GM12878 (cell line): Measurements from ENCODE around the gene CD151. TPM values are rescaled to one million over a fixed set of nuclear protein-coding genes. Genes with fewer than 3 reads are reported as not detected.

Experiments used
- ATAC-seq: fragments of 200-7000 bp; cut with Tn5 transposase; 3 replicates; pipeline ENCODE4 v1.9.1; 2020; ENCODE audit warnings: mild to moderate bottlenecking, moderate library complexity
- BruUV-seq: library from RNA; stranded (reverse); fragments of 400-500 nt; replicated peaks from 2 replicates; lab custom pipeline; 2021; lab: Mats Ljungman, UMichigan
- CTCF ChIA-PET: fragments of 300-600 bp; sonication (Branson Sonifier 250); formaldehyde crosslinking; extraction: SDS; loops from one replicate; lab custom pipeline; 2021; ENCODE audit warnings: inconsistent platforms; lab: Yijun Ruan, JAX
- POLR2A ChIA-PET: fragments of 350-600 bp; formaldehyde crosslinking; extraction: SDS; loops from one replicate; lab custom pipeline; 2021; ENCODE audit warnings: inconsistent platforms; lab: Charles Lee
- RAD21 ChIA-PET: fragments of 300-600 bp; sonication (Branson Sonifier 250); formaldehyde crosslinking; loops from one replicate; lab custom pipeline; 2023; ENCODE audit warnings: antibody characterized with exemption; ENCODE audit not compliant: unreplicated experiment; lab: Charles Lee
- SMC1A ChIA-PET: fragments of 300-600 bp; sonication (Branson Sonifier 250); formaldehyde crosslinking; loops from one replicate; lab custom pipeline; 2023; ENCODE audit not compliant: unreplicated experiment, uncharacterized antibody; lab: Charles Lee
- DNase-seq: peaks from one replicate; pipeline ENCODE4 v3.0.0-alpha.2; 2011; ENCODE audit warnings: low read depth, low spot score
- FAIRE-seq: peaks from 3 replicates; lab custom pipeline; 2011; peaks lifted over from hg19 to GRCh38; lab: Jason Lieb, UNC
- H2AFZ ChIP-seq: 2 replicates; pipeline ENCODE4 v1.6.0; 2011; ENCODE audit warnings: low read depth, low read length, control low read depth; ENCODE audit not compliant: control insufficient read depth
- H3K27ac ChIP-seq: 2 replicates; pipeline ENCODE4 v1.5.1; 2011; ENCODE audit warnings: control low read depth; ENCODE audit not compliant: control insufficient read depth, insufficient read depth
- H3K27me3 ChIP-seq, 2 experiments: replicated peaks in 1 of 2; 2 replicates each; pipeline versions ENCODE4 v1.6.0 to v1.6.1; 2011; ENCODE audit warnings: low read length in 1 of 2; ENCODE audit not compliant: control insufficient read depth in 2 of 2, insufficient read depth in 2 of 2
- H3K36me3 ChIP-seq, 2 experiments: 2 replicates each; pipeline ENCODE4 v1.5.1; 2011; ENCODE audit warnings: low read length in 1 of 2; ENCODE audit not compliant: control insufficient read depth in 2 of 2, insufficient read depth in 2 of 2
- H3K4me1 ChIP-seq: 2 replicates; pipeline ENCODE4 v1.6.1; 2011; ENCODE audit warnings: mild to moderate bottlenecking, low read length, moderate library complexity, mixed read lengths; ENCODE audit not compliant: control insufficient read depth, insufficient read depth
- H3K4me2 ChIP-seq: 2 replicates; pipeline ENCODE4 v1.6.0; 2011; ENCODE audit warnings: control low read depth; ENCODE audit not compliant: control insufficient read depth, insufficient read depth
- H3K4me3 ChIP-seq: fragments of 200-600 bp; sonication (generic); 2 replicates; pipeline ENCODE4 v1.5.1; 2016
- H3K79me2 ChIP-seq: 2 replicates; pipeline ENCODE4 v1.6.0; 2011; ENCODE audit warnings: low read length; ENCODE audit not compliant: control insufficient read depth, insufficient read depth
- H3K9ac ChIP-seq: 2 replicates; pipeline ENCODE4 v1.8.0; 2011; ENCODE audit warnings: low read length, control low read depth, mixed read lengths; ENCODE audit not compliant: control insufficient read depth, insufficient read depth
- H3K9me3 ChIP-seq: replicated peaks from 3 replicates; pipeline ENCODE4 v1.5.1; 2011; ENCODE audit warnings: mild to moderate bottlenecking, low read length; ENCODE audit not compliant: control insufficient read depth, insufficient read depth
- H4K20me1 ChIP-seq: 2 replicates; pipeline ENCODE4 v1.6.0; 2011; ENCODE audit not compliant: control insufficient read depth, insufficient read depth
- EGR1 ChIP-seq, 2 experiments: IDR thresholded peaks; 1 replicate in 1 of 2; 2 replicates in 1 of 2; pipeline ENCODE4 v1.6.1; 2011 to 2012; ENCODE audit warnings: low read depth in 2 of 2, low read length in 2 of 2, borderline replicate concordance in 1 of 2, mild to moderate bottlenecking in 1 of 2, moderate library complexity in 1 of 2
- FOS ChIP-seq: IDR thresholded peaks from 3 replicates; pipeline ENCODE4 v1.6.1; 2011; ENCODE audit warnings: borderline replicate concordance; ENCODE audit not compliant: insufficient read length; ENCODE audit errors: extremely low read depth
- FOXM1 ChIP-seq: IDR thresholded peaks from 2 replicates; pipeline ENCODE4 v1.6.1; 2012; ENCODE audit warnings: low read depth, mild to moderate bottlenecking, inconsistent platforms, low read length, moderate library complexity
- HDGF ChIP-seq: fragments of 450-650 bp; IDR thresholded peaks from 2 replicates; pipeline ENCODE4 v1.6.1; 2016; ENCODE audit warnings: antibody characterized with exemption
- IKZF1 ChIP-seq: fragments of 450-650 bp; conservative IDR thresholded peaks from 2 replicates; pipeline ENCODE4 v1.6.1; 2017; ENCODE audit warnings: antibody characterized with exemption, mild to moderate bottlenecking
- LARP7 ChIP-seq: fragments of 450-650 bp; IDR thresholded peaks from 2 replicates; pipeline ENCODE4 v1.6.1; 2017; ENCODE audit warnings: mild to moderate bottlenecking
- NKRF ChIP-seq: fragments of 450-650 bp; conservative IDR thresholded peaks from 2 replicates; pipeline ENCODE4 v1.6.1; 2017; ENCODE audit warnings: mild to moderate bottlenecking, moderate library complexity
- NR2F1 ChIP-seq: fragments of 450-650 bp; conservative IDR thresholded peaks from 2 replicates; pipeline ENCODE4 v1.6.1; 2017; ENCODE audit warnings: mild to moderate bottlenecking
- POLR2A ChIP-seq: IDR thresholded peaks from 2 replicates; pipeline ENCODE4 v1.6.1; 2011; ENCODE audit warnings: low read depth, mild to moderate bottlenecking, low read length
- POLR2AphosphoS2 ChIP-seq: IDR thresholded peaks from 2 replicates; pipeline ENCODE4 v1.6.1; 2011; ENCODE audit warnings: low read depth, mild to moderate bottlenecking, low read length, improper control_type of control experiment, moderate library complexity
- PRDM15 ChIP-seq: fragments of 450-650 bp; formaldehyde crosslinking; IDR thresholded peaks from 2 replicates; pipeline ENCODE4 v1.4.0; 2020; ENCODE audit warnings: mild to moderate bottlenecking, moderate library complexity
- SMAD1 ChIP-seq: fragments of 450-650 bp; IDR thresholded peaks from 2 replicates; pipeline ENCODE4 v1.6.1; 2018; ENCODE audit warnings: mild to moderate bottlenecking, low read depth; ENCODE audit not compliant: partially characterized antibody
- SREBF2 ChIP-seq: IDR thresholded peaks from 2 replicates; pipeline ENCODE4 v1.6.1; 2012; ENCODE audit warnings: mild to moderate bottlenecking, low read length
- SRF ChIP-seq, 2 experiments: IDR thresholded peaks; 2 replicates each; pipeline ENCODE4 v1.6.1; 2011; ENCODE audit warnings: low read depth in 2 of 2, low read length in 2 of 2, mild to moderate bottlenecking in 1 of 2, moderate library complexity in 1 of 2
- YY1 ChIP-seq: IDR thresholded peaks from 2 replicates; pipeline ENCODE4 v1.6.1; 2011; ENCODE audit warnings: low read depth, mild to moderate bottlenecking, low read length
- ZBTB33 ChIP-seq: fragments of 450-650 bp; IDR thresholded peaks from 2 replicates; pipeline ENCODE4 v1.6.1; 2017; ENCODE audit warnings: mild to moderate bottlenecking
- ZNF384 ChIP-seq: IDR thresholded peaks from 2 replicates; pipeline ENCODE4 v1.6.1; 2012; ENCODE audit warnings: low read depth, mild to moderate bottlenecking, low read length, improper control_type of control experiment, borderline replicate concordance
- WGBS: methylation state at CpG from one replicate; pipeline ENCODE4 v1.1.6; 2016; ENCODE audit warnings: low lambda C conversion rate; ENCODE audit not compliant: insufficient replicate concordance, insufficient coverage; ENCODE audit errors: missing lambda C conversion rate; 5-methylcytosine and 5-hydroxymethylcytosine counted together
- in situ Hi-C: fragments of 300-500 bp; cut with MboI; formaldehyde crosslinking; loops from 9 replicates; pipeline ENCODE4 v1.14.3; 2018; ENCODE audit warnings: mixed read lengths
- intact Hi-C: fragments of 100-400 bp; cut with micrococcal nuclease; formaldehyde crosslinking; loops from one replicate; pipeline ENCODE4 v1.14.2; 2022; ENCODE audit not compliant: unreplicated experiment
- polyA plus RNA-seq, 11 experiments: library from polyadenylated mRNA; depleted of rRNA in 4 of 11; unstranded in 6 of 11; stranded (reverse) in 5 of 11; fragments of >200 nt; fragmentation: Nextera tagmentation in 4 of 11; fragmentation: Illumina TruSeq in 1 of 11; extraction: Ambion mirVana in 4 of 11; extraction: Trizol in 1 of 11; gene quantifications; 1 replicate in 1 of 11; 2 replicates in 10 of 11; pipeline versions ENCODE4 v1.2.1 to v1.2.3, GENCODE V29; 2011 to 2016; ENCODE audit warnings: inconsistent platforms in 2 of 11, missing spikeins in 2 of 11, low read depth in 1 of 11
- total RNA-seq, 4 experiments: library from RNA; depleted of rRNA in 3 of 4; stranded (reverse); fragments of >200 nt in 3 of 4; fragmentation: Illumina TruSeq in 1 of 4; extraction: Trizol in 1 of 4; gene quantifications; 2 replicates each; pipeline versions ENCODE4 v1.2.1 to v1.2.3, GENCODE V29; 2013 to 2021

Gene CD151
- total and polyA plus RNA-seq, 10 of the 15 experiments (the other 5 are each of a cell fraction or from before 2014, with no cell fraction given) = 0.52 to 41.7 (median 14.7) TPM

GRCh38 chr11:833114-833791 is 501 bp downstream of the CD151 start:
- Histone ChIP-seq H3K4me2 (peak overlapping the region; percentile 89), H3K79me2 (no peaks in the 10 kb centered on the region), H3K4me1 (peaks cover 33% of the 10 kb centered on the region), H2AFZ (peak overlapping the region; percentile 67), H4K20me1 (no peaks in the 10 kb centered on the region), H3K9ac (peak overlapping the region; percentile 44; the same call in 1 of the 2 replicates), H3K27ac (no peak overlapping the region), H3K9me3 (no peaks in the 10 kb centered on the region), H3K4me3 (peak overlapping the region; percentile 74), H3K36me3 (peaks cover 0 to 8% of the 10 kb centered on the region in 2 experiments; a peak in 2 of 4 replicates), H3K27me3 (no peaks in the 10 kb centered on the region; a peak in 3 of 4 replicates)
- intact Hi-C loops (no loop called here), in situ Hi-C loops (no loop called here)
- DNase-seq (no peak), FAIRE-seq (no peak), ATAC-seq (peak; percentile 27)
- POLR2A ChIA-PET = interaction anchor here (0.6 to 1.5 kb wide), 5 partner anchors 10 to 49 kb away, joined by 3 to 5 read pairs (median 4); partner anchors contain the start of genes PNPLA2, POLR2L and TSPAN4
- no TSS peak for BruUV-seq
- RAD21 ChIA-PET = interaction anchor here (0.6 to 1.2 kb wide), 3 partner anchors 10 to 27 kb away, joined by 3 to 9 read pairs (median 5); partner anchors contain the start of gene TSPAN4
- SMC1A ChIA-PET = interaction anchor here (0.6 kb wide), 1 partner anchor 22 kb away, joined by 3 read pairs; no protein-coding TSS in a partner anchor
- 2% methylated on average over 51 of the region's 55 CpGs for WGBS
- CTCF ChIA-PET = no interaction called here
- 0 out of 2 replicates have a peak, but pooled peaks have one; percentile 48 for TF ChIP-seq NKRF
- TF ChIP-seq IKZF1 = peak; percentile 34; the same call in 1 of the 2 replicates
- TF ChIP-seq YY1 = peak; percentile 60; the same call in 1 of the 2 replicates
- TF ChIP-seq PRDM15 (CRISPR knock-in tag) = no peak
- peak; percentile 46; the same call in 1 of the 2 replicates for TF ChIP-seq POLR2A
- TF ChIP-seq LARP7 = peak; percentile 63
- TF ChIP-seq ZBTB33 = no peak
- TF ChIP-seq NR2F1 = peak; percentile 55
- TF ChIP-seq SMAD1 = no peak
- TF ChIP-seq SREBF2 = no peak
- TF ChIP-seq FOS = no peak
- TF ChIP-seq HDGF = no peak
- no peak for TF ChIP-seq EGR1 (IDR thresholded peaks at IDR 0.05; ENCODE audit: borderline replicate concordance in 1 of 2, low read depth in 2 of 2, low read length in 2 of 2)
- no peak for TF ChIP-seq POLR2AphosphoS2
- TF ChIP-seq SRF (IDR thresholded peaks at IDR 0.05; ENCODE audit: low read depth in 2 of 2, low read length in 2 of 2) = no peak
- no peak for TF ChIP-seq ZNF384
- TF ChIP-seq FOXM1 = no peak
